ENCODE data around the gene SLC41A1. TPM values are rescaled to one million over a fixed set of nuclear protein-coding genes. Genes with fewer than 3 reads are reported as not detected.
A peak's percentile ranks its signal among the peaks of the same experiment; 100 is the strongest.

SLC41A1 gene
- total RNA-seq, 4 donors from 2014 or later, result 20.9 to 38.7 (median 29.1) TPM

DNA sequence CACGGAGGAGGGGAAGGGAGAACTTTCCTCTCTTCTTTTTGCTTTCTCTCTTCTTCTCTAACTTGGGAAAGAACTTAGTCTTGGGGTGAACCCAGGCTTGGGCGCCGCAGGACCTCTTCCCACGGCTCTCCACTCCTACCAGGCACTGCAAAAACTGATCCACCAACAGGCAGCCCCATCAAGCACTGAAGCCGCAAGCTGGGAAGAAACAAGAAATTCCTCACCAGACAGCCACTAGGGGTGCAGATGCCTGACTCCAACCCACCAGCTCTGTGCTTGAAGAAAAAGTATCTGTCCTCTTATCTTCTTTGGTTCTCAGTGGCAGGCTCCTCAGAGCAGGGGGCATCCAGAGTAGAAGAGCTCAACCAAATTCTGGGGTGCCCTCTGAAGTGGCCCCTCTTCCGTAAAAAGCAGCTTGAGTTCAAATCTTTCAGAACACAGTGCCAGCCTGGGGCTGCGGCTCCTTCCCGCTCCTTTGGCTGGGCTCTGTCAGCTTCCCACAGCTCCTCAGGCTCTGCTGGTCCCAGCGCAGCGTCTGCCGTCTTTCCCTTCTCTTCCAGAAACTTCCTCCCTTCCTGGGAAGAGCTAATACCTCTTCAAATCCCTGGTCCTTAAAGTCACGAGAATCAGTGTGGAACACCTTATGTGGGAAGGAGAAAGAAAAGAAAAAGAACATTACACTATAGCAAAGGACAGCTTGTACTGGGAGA is 2.4 kb downstream of the SLC41A1 start:
- Histone ChIP-seq H3K9me3 (no peaks in the 10 kb centered on the region), H3K36me3 (peaks cover 0 to 19% of the 10 kb centered on the region in 2 donors), H3K4me1 (peaks cover 2 to 78% (median 46%) of the 10 kb centered on the region in 3 donors), H3K27ac (no peak overlapping the region), H3K4me3 (no peak overlapping the region), H3K27me3 (no peaks in the 10 kb centered on the region)
- ATAC-seq, result no peak
- WGBS, 2 donors (ENCODE audit: low coverage in 1 of 2), result 80 to 92% methylated on average over 1 to 10 of the region's 12 CpGs
- TF ChIP-seq, protein P1, sequence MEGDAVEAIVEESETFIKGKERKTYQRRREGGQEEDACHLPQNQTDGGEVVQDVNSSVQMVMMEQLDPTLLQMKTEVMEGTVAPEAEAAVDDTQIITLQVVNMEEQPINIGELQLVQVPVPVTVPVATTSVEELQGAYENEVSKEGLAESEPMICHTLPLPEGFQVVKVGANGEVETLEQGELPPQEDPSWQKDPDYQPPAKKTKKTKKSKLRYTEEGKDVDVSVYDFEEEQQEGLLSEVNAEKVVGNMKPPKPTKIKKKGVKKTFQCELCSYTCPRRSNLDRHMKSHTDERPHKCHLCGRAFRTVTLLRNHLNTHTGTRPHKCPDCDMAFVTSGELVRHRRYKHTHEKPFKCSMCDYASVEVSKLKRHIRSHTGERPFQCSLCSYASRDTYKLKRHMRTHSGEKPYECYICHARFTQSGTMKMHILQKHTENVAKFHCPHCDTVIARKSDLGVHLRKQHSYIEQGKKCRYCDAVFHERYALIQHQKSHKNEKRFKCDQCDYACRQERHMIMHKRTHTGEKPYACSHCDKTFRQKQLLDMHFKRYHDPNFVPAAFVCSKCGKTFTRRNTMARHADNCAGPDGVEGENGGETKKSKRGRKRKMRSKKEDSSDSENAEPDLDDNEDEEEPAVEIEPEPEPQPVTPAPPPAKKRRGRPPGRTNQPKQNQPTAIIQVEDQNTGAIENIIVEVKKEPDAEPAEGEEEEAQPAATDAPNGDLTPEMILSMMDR (IDR thresholded peaks at IDR 0.05), result peak in 1 of 4 experiments; percentile 19
- no peak for TF ChIP-seq POLR2AphosphoS5 (IDR thresholded peaks at IDR 0.05)

DNA sequence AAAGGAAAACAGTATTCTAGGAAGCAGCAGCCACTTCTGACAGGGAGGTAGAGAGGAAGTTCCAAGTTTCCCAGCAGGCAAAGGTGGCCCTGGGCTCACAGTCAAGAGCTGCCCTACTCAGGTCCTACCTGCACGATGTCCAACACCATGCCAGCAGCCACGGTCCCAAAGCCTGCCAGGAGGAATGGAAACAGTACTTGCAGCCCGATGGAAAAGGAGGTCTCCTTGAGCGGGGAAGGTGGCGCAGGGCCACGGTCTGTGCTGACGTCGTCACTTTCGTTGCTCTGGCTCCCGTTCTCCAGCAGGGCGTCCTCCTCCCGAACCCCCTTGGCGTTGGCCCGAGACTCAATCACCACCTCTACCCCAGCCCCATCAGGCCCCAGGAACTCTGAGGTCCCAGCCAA is 3.1 kb downstream of the SLC41A1 start:
- Histone ChIP-seq H3K36me3 (peaks cover 0 to 19% of the 10 kb centered on the region in 2 donors), H3K4me3 (peak overlapping the region in 1 of 2 donors; percentile 15), H3K9me3 (no peaks in the 10 kb centered on the region), H3K27me3 (no peaks in the 10 kb centered on the region), H3K27ac (no peak overlapping the region), H3K4me1 (peaks cover 2 to 85% (median 47%) of the 10 kb centered on the region in 3 donors)
- ATAC-seq, result no peak
- WGBS, 2 donors (ENCODE audit: low coverage in 1 of 2), result no CpG with 5 or more reads among the region's 14 CpGs
- TF ChIP-seq POLR2A (IDR thresholded peaks at IDR 0.05), result no peak

- peaks cover 2 to 85% (median 47%) of the 10 kb centered on the region in 3 donors for H3K4me1 ChIP-seq
- H3K27me3 ChIP-seq, result no peaks in the 10 kb centered on the region
- ATAC-seq, result no peak
- H3K4me3 ChIP-seq, result peak overlapping the region in 1 of 2 donors; percentile 15
- TF ChIP-seq EP300 (IDR thresholded peaks at IDR 0.05) (no peak), POLR2A (IDR thresholded peaks at IDR 0.05) (no peak), POLR2AphosphoS5 (IDR thresholded peaks at IDR 0.05) (no peak)
- TF ChIP-seq, protein P1 (IDR thresholded peaks at IDR 0.05), result no peak
- H3K36me3 ChIP-seq, result peaks cover 0 to 19% of the 10 kb centered on the region in 2 donors
- H3K9me3 ChIP-seq, result no peaks in the 10 kb centered on the region
- WGBS, 2 donors (ENCODE audit: low coverage in 1 of 2), result 60 to 86% methylated on average over 2 of the region's 3 CpGs
- H3K27ac ChIP-seq, result no peak overlapping the region
These were observed 3.5 kb downstream of the SLC41A1 start for GRCh38 chr1:205809469-205809868.

DNA sequence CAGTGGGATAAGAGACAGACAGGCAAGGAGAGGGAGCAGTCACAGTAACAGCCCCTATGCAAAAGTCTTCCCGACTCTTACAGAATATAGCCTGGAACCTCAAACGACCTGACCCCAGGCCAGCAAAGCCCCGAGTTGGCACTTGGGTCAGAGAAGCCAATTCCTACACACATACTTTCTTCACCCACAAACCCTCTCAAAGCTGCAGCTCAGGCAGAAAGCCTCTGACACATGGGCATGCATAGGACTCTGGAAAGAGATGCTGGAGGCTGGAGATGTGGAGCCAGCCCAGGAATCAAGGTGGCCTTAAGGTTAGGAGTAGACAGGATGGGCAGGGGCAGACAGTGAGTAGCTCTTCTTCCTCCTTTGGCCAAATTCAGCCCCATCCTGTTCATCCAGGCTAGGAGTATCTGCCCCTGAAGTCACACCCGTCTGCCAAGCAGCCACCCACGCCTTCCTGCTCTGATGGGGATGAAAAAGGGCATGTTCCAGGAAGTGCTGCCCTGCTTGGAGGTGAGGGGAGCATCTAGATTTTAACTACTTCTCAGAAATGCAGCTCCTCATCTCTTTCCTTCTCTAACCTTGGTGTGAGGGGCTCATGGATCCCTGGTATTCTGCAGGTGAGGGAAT is 7.8 kb downstream of the SLC41A1 start:
- WGBS, 2 donors (ENCODE audit: low coverage in 1 of 2), result 62% methylated on average over 2 of the region's 5 CpGs; no CpG with 5 or more reads in 1 of the 2 donors
- no peak for TF ChIP-seq POLR2A (IDR thresholded peaks at IDR 0.05)
- no peak for TF ChIP-seq EP300 (IDR thresholded peaks at IDR 0.05)
- TF ChIP-seq POLR2AphosphoS5 (IDR thresholded peaks at IDR 0.05), result no peak
- Histone ChIP-seq H3K27ac (no peak overlapping the region), H3K36me3 (peaks cover 0 to 21% of the 10 kb centered on the region in 2 donors), H3K9me3 (no peaks in the 10 kb centered on the region), H3K4me3 (no peak overlapping the region), H3K4me1 (peaks cover 0 to 82% (median 24%) of the 10 kb centered on the region in 3 donors), H3K27me3 (no peaks in the 10 kb centered on the region)
- no peak for ATAC-seq

GRCh38 chr1:205804605-205805004 is 8.4 kb downstream of the SLC41A1 start:
- Histone ChIP-seq H3K27ac (no peak overlapping the region), H3K4me3 (no peak overlapping the region), H3K36me3 (peaks cover 0 to 21% of the 10 kb centered on the region in 2 donors), H3K4me1 (peaks cover 0 to 76% (median 18%) of the 10 kb centered on the region in 3 donors), H3K27me3 (no peaks in the 10 kb centered on the region), H3K9me3 (no peaks in the 10 kb centered on the region)
- TF ChIP-seq POLR2AphosphoS5 (IDR thresholded peaks at IDR 0.05), result no peak
- no peak for TF ChIP-seq EP300 (IDR thresholded peaks at IDR 0.05)
- no peak for TF ChIP-seq POLR2A (IDR thresholded peaks at IDR 0.05)
- TF ChIP-seq, protein P1 (IDR thresholded peaks at IDR 0.05), result no peak
- WGBS, 2 donors (ENCODE audit: low coverage in 1 of 2), result 100% methylated on average over 1 of the region's 2 CpGs
- no peak for ATAC-seq

Measured in gastroesophageal sphincter (tissue), 4 donors.